ENCODE results near the gene NLRP1.

DNA sequence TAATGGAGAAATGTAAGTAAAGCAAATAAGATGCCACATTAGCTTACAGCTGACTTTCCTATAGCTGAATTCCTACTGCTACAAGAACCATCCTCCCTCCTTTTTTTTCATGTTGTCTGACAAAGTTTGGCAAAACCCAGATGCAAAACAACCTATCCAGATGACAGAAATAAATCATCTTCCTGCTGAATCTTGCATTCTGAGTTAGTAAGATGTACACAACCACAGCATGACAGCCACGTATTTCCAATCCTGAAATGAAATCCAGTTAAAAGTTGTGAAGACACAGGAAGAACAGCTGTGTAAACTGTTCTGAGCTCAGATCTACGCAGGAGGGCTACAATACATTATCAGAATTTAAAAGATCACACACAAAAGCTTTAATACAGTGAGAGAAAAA, 110.4 kb downstream of the NLRP1 start:
- TF ChIP-seq, protein P1, sequence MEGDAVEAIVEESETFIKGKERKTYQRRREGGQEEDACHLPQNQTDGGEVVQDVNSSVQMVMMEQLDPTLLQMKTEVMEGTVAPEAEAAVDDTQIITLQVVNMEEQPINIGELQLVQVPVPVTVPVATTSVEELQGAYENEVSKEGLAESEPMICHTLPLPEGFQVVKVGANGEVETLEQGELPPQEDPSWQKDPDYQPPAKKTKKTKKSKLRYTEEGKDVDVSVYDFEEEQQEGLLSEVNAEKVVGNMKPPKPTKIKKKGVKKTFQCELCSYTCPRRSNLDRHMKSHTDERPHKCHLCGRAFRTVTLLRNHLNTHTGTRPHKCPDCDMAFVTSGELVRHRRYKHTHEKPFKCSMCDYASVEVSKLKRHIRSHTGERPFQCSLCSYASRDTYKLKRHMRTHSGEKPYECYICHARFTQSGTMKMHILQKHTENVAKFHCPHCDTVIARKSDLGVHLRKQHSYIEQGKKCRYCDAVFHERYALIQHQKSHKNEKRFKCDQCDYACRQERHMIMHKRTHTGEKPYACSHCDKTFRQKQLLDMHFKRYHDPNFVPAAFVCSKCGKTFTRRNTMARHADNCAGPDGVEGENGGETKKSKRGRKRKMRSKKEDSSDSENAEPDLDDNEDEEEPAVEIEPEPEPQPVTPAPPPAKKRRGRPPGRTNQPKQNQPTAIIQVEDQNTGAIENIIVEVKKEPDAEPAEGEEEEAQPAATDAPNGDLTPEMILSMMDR (IDR thresholded peaks at IDR 0.05; ENCODE audit: poor library complexity), result no peak
- TF ChIP-seq EZH2 (IDR thresholded peaks at IDR 0.05; ENCODE audit: borderline replicate concordance) (no peak), EZH2phosphoT487 (IDR thresholded peaks at IDR 0.05; ENCODE audit: low read depth, severe bottlenecking, unreplicated experiment) (no peak)
